NCI-H2196 treated with DMSO at 0.1 percent for 48 hours (cell line): Measurements from ENCODE around the gene BICRA.

ENCODE experiments used
- DNase-seq: peaks from one replicate; lab custom pipeline; 2025; ENCODE audit not compliant: unreplicated experiment; lab: John Stamatoyannopoulos, UW

Gene BICRA

GRCh38 chr19:47693489-47693888, 84.6 kb downstream of the BICRA start:
- DNase-seq = no peak

DNA sequence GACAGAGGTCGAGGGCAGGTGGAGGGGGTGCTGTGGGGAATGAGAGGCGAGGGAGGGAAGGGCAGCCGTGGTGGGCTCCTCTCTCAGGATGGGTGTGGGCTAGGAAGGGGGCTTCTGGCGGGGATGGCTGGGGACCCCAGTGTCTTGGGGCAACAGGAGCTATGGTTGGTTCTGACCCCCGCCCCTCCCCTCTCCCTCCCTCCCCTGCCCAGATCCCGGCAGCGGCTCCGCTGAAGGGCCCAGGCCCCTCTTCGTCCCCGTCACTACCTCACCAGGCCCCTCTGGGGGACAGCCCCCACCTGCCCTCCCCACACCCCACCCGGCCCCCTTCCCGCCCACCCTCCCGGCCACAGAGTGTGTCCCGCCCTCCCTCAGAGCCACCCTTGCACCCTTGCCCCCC, 85.0 kb downstream of the BICRA start:
- no peak for DNase-seq

GRCh38 chr19:47694466-47695273, 85.7 kb downstream of the BICRA start:
- DNase-seq = no peak

GRCh38 chr19:47695533-47696262, 86.8 kb downstream of the BICRA start:
- no peak for DNase-seq

DNA sequence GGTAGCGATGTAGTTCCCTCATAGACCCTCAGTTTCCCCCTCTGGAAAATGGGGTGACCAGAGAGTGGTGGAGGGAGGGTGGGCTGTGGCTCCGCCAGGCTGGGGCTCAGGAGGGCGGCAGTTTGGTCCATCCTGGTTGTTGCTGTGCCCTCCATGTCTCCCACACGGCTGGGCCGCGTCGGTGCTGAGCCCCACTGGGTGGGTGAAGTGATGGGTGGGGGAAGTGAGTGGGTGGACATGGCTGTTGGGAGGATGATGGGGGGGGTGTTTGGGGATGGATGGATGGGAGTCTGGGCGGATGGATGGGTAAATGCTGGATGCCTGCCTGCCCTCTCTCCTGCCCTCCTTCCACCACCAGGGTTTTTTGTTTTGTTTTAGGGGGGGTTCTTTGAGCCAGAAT, 87.7 kb downstream of the BICRA start:
- DNase-seq = no peak

DNA sequence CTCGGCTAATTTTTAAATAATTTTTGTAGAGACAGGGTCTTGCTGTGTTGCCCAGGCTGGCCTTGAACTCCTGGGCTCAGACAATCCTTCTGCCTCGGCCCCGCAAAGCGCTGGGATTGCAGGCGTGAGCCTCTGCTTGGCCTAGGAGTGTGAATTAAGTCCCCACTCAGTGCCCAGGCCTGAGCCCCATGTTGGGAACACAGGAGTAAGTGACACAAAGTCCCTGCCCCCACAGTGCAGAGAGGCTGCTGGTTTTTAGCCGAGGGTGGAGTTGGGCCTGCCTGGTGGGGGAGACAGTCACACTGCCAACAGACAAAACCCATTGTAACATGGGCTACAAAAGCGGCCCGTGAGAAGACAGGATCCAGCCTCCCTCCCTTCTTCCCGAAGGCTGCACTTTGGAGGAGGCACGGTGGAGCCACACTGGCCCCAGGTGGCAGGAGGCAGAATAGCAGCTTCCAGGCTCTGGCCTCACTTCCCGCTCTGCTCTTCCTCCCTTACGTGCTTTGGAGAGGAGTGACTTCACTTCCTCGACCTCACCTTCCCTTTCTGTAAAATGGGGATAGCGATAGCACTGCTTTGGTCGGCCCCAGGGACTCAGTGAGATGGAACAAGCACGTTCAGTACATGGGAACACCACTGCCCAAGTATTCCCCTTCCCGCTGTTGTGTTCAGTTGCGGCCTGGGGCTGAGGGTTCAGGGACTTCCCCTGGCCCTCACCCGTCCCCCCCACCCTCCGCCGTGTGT, 89.1 kb downstream of the BICRA start:
- DNase-seq = peak; percentile 78

DNA sequence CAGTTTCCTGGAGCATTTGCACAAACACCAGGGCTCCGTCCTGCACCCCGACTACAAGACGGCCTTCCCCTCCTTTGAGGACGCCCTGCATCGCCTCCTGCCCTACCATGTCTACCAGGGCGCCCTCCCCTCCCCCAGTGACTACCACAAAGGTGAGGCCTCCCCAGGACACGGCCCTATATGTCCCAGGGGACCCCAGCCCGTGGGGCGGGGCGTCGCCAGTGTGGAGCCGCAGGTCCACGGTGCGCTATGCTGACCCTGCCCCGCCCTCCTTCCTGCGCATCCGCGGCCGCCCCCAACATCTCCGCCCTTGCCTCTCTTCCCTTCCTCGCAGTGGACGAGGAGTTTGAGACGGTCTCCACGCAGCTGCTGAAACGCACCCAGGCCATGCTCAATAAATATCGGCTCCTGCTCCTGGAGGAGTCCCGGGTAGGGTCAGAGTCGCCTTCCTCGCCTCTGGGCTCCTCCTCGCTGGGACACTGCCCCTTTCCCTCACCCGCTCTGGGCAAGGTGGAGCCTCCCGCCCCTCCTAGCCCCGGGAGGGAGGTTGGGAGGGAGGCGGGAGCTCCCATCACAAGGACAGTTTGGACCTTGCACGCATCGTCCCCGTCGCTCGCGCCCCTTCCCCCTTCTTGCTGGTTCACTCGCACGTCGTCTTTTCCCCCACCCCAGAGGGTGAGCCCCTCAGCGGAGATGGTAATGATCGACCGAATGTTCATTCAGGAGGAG, 89.9 kb downstream of the BICRA start:
- DNase-seq = no peak

GRCh38 chr19:47699360-47699917, 90.5 kb downstream of the BICRA start:
- DNase-seq = peak; percentile 29

DNA sequence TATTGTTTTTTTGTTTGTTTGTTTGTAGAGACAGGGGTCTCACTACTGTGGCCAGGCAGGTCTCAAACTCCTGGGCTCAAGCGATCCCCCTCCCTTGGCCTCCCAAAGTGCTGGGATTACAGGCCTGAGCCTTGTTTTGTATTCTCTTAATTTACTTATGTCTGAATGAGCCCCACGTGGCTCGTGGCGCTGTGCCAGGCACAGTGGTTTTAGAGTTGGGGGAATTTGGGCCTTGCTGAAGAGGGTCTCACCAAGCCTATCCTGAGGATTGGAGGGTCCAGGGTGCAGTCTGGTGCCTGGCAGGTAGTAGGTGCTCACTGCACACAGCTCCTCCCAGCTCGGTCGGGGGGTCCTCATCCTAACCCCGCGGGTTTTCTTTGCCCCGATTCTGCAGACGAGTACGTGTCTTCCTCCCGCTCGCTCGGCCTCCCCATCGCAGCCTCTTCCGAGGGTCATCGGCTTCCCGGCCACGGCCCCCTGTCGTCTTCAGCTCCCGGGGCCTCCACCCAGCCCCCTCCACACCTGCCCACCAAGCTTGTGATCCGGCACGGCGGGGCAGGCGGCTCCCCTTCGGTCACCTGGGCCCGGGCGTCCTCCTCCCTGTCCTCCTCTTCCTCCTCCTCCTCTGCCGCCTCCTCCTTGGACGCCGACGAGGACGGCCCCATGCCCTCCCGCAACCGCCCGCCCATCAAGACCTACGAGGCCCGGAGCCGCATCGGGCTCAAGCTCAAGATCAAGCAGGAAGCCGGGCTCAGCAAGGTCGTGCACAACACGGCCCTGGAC, 92.2 kb downstream of the BICRA start:
- no peak for DNase-seq

DNA sequence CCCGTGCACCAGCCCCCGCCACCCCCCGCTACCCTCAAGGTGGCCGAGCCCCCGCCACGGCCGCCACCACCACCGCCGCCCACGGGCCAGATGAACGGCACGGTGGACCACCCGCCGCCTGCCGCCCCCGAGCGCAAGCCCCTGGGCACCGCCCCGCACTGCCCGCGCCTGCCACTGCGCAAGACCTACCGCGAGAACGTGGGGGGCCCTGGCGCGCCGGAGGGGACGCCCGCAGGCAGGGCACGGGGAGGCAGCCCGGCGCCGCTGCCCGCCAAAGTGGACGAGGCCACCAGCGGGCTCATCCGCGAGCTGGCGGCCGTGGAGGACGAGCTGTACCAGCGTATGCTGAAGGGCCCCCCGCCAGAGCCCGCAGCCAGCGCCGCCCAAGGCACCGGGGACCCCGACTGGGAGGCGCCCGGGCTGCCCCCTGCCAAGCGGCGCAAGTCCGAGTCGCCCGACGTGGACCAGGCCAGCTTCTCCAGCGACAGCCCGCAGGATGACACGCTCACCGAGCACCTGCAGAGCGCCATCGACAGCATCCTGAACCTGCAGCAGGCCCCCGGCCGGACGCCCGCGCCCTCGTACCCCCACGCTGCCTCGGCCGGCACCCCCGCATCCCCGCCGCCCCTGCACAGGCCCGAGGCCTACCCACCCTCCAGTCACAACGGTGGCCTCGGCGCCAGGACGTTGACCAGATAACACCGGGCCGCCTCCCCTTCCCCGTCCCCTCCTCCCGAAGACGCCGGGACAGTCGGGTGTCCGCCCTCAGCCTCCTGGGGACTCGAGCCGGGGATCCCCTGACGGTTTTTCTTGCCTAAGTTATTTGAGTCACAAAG, 93.0 kb downstream of the BICRA start:
- no peak for DNase-seq

DNA sequence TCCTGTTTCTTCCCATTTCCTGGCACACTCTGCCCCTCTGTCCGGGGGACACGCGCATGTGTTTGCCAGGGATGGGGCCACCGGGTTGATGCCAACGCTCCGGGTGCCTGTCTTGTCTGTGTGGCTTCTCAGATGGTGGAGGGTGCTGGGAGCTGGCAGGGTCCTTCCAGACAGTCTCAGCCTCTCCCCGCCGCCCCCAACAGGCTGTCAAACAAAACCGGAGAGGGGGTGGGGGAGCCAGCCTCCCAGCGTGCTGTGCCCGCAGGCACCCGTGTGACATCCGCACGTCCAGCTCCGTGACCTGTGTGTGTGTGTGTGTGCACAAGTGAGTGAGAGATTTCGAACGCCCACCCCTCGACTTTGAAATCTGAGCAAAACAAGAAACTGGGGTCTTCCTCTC, 93.7 kb downstream of the BICRA start:
- no peak for DNase-seq

DNA sequence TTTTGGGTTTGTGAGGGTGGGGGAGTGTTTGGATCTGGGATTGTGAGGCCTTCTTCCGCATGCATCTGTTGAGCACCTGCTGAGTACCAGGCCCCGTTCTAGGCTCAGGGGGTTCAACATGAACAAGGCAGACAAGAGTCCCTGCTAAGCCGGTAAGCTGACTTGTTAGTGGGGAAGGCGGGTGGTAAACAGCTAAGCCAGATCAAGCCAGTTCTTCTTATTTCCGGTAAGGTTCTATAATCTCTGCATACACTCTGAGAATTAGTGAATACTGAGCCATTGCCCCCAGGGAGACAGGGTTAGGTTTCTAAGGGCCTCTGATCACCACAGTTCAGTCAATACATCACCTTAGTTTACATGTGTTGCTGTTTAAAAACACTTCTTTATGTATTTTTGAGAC, 94.4 kb downstream of the BICRA start:
- no peak for DNase-seq

DNA sequence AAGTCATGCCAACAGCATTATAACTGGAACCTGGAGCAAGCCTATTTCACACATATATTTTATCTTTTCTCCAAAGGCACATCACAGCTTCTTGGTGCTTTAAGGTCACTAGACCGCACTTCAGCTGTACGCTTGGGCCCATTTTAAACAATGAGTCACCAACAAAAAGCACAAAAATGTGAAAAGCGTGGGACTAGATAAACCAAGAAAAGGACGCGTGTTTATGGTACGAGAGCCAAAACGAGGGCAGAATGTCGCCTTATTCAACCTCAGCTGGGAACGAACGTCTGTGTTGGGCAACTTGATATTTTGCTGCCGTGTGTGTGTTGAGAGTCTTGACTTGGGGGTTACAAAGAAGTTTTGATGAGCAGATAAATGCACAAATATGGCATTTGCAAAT, 95.1 kb downstream of the BICRA start:
- no peak for DNase-seq

DNA sequence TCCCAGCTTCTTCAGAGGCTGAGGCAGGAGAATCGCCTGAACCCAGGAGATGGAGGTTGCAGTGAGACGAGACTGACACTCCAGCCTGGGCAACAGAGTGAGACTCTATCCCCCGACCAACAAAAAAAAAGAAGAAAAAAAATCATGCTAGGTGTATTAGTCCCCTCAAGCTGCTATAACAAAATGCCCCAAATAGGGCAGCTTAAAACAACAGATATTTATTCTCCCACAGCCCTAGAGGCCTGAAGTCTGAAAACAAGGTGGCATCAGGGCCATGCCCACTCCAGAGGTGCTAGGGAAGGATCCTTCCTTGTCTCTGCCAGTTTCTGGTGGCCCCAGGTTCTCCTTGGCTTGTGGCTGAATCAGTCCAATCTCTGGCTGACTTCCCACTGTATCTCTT, 95.7 kb downstream of the BICRA start:
- no peak for DNase-seq

GRCh38 chr19:47707135-47707925, 98.4 kb downstream of the BICRA start:
- DNase-seq = peak; percentile 48

DNA sequence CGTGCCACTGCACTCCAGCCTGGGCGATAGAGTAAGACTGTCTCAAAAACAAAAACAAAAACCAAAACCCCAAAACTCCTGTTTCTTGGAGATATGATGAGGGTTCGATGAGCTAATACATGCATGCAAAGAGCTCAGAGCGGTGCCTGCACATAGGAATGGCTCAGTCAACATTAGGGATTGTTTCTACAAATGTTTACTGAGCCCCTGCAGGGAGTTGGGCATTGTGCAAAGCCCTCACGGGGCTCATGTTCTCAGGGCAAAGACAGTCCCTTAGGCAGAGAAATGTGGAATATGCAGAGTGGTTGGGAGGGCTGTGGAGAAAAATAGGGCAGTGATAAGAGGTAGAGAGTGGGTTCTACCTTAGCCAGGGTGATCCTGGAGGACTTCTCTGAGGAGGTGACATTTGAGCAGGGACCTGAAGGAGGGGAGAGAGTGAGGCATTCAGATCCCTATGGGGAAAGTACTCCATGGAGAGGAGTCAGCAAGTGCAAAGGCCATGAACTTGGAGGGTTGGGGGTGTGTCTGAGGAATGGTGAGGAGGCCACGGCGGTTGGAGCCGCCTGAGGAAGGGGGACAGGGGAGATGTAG, 102.8 kb downstream of the BICRA start:
- no peak for DNase-seq

GRCh38 chr19:47713046-47714021, 104.4 kb downstream of the BICRA start, which contains the start of gene EHD2:
TSS of gene EHD2 (plus strand) at chr19:47713422. CDS start at chr19:47716613, 3,191 bp downstream.
- DNase-seq = no peak
